Measurements from ENCODE around the gene UBL7. TPM values are rescaled to one million over a fixed set of nuclear protein-coding genes. Genes with fewer than 3 reads are reported as not detected.

Gene UBL7
- total and polyA plus RNA-seq, 2 experiments from 2014 or later = 70.4 to 78.6 TPM

DNA sequence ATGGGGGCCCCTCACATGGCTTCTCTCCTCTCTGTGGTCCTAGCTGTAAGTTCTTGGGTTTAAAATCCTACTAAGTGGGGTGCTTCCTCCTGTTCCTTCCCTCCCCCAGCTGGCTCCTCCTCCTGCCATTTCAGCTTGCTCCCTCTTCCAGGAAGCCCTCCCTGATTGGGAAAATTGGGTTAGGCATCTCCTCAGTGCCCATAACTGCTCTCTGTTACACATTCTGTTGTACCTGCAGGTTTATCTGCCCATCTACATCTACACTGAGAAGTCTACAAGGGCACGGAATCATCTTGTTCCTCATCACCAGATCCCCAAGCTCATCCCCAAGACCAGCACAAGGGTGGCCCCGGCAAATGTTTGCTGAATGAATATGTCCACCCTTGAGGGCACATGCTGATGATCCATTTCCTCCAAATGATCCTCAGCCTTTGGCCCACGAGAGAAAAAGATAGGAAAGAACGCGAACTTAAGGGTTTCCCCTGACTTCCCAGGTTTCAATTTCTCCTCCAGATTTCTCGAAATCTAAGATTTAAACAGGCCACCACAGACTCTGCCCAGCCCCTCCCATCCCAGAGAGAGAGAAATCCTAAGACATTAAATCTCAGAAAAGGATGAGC lies 31.1 kb downstream of the UBL7 start:
- Histone ChIP-seq H3K79me2 (ENCODE audit: insufficient read depth) (peaks cover 98% of the 10 kb centered on the region), H2AFZ (no peak overlapping the region), H3K4me3 (peak overlapping the region; percentile 100), H3K27me3 (replicated peaks; ENCODE audit: insufficient read depth) (no peaks in the 10 kb centered on the region), H3K36me3 (ENCODE audit: low read depth) (no peaks in the 10 kb centered on the region), H3K27ac (peak overlapping the region; percentile 23; the same call in 1 of the 2 replicates), H3K4me2 (ENCODE audit: unreplicated experiment) (peak overlapping the region; percentile 83), H3K9ac (peak overlapping the region; percentile 81), H3K4me1 (ENCODE audit: insufficient read depth) (peaks cover 56% of the 10 kb centered on the region), H4K20me1 (ENCODE audit: insufficient read depth) (peaks cover 9% of the 10 kb centered on the region), H3F3A (ENCODE audit: insufficient read depth) (peaks cover 44% of the 10 kb centered on the region), H3K9me2 (ENCODE audit: insufficient read depth) (no peaks in the 10 kb centered on the region), H3K9me3 (ENCODE audit: low read depth) (no peaks in the 10 kb centered on the region)
- WGBS, 2 experiments (ENCODE audit: low coverage in 1 of 2, low lambda C conversion rate in 2 of 2, missing lambda C conversion rate in 2 of 2) = 86 to 91% methylated on average over 6 of the region's 6 CpGs
- TF ChIP-seq EZH2 (IDR thresholded peaks at IDR 0.05; ENCODE audit: insufficient read depth, poor library complexity, severe bottlenecking) (no peak), EZH2phosphoT487 (IDR thresholded peaks at IDR 0.05; ENCODE audit: insufficient read depth, low read depth) (no peak)
- in situ Hi-C loops (cut with MboI) = no loop called here
- DNase-seq = no peak

DNA sequence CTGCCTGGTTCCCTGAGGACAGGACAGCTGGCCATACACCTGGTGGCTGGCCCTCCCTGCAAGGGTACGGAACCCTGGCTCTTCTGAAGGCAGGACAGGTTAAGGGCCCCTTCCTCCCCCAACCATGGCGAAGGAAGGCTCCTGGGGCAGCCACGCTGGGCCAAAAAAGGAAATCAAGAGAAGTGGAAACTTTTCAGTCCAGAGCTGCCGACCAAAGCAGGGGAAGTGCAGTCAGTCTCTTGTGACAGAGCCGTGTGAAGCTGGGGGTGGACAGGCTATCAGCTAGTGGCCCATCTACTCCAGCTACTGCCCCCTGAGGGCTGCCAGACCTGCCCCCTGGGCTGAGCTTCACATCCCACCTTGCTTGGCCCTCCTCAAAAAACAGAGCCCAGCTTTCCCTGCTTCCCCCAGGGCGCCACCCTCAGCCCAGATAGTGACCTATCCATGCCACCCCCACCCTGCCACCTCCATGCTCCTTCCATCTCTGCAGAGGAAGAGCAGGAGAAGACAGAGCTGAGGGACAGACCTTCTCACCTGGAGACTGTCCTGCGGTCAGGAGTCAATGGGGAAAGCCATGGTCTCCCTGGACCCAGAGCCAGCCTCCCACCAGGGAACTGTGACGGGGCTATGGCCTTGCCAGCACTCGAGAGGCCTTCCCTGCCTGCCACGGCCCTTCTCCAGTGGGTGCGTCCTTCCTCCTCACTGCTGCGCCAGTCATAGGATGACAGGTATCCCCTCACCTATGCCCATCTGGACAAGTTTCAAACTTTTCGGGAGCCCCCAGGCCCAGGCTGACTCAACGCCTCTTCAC lies 31.8 kb downstream of the UBL7 start:
- Histone ChIP-seq H3K4me2 (ENCODE audit: unreplicated experiment) (peak overlapping the region; percentile 83), H2AFZ (no peak overlapping the region), H3K4me3 (peak overlapping the region; percentile 100; the same call in 1 of the 2 replicates), H3K9me2 (ENCODE audit: insufficient read depth) (no peaks in the 10 kb centered on the region), H3K27me3 (replicated peaks; ENCODE audit: insufficient read depth) (no peaks in the 10 kb centered on the region), H3K36me3 (ENCODE audit: low read depth) (no peaks in the 10 kb centered on the region), H3K9ac (peak overlapping the region; percentile 81; the same call in 1 of the 2 replicates), H3K27ac (peak overlapping the region; percentile 8; the same call in 1 of the 2 replicates), H3K79me2 (ENCODE audit: insufficient read depth) (peaks cover 98% of the 10 kb centered on the region), H3K9me3 (ENCODE audit: low read depth) (no peaks in the 10 kb centered on the region), H4K20me1 (ENCODE audit: insufficient read depth) (peaks cover 9% of the 10 kb centered on the region), H3F3A (ENCODE audit: insufficient read depth) (peaks cover 50% of the 10 kb centered on the region), H3K4me1 (ENCODE audit: insufficient read depth) (peaks cover 58% of the 10 kb centered on the region)
- in situ Hi-C loops (cut with MboI) = no loop called here
- no peak for DNase-seq
- no peak for TF ChIP-seq EZH2 (IDR thresholded peaks at IDR 0.05; ENCODE audit: insufficient read depth, poor library complexity, severe bottlenecking)
- no peak for TF ChIP-seq EZH2phosphoT487 (IDR thresholded peaks at IDR 0.05; ENCODE audit: insufficient read depth, low read depth)
- 84 to 87% methylated on average over 14 of the region's 14 CpGs for WGBS, 2 experiments (ENCODE audit: low coverage in 1 of 2, low lambda C conversion rate in 2 of 2, missing lambda C conversion rate in 2 of 2)

DNA sequence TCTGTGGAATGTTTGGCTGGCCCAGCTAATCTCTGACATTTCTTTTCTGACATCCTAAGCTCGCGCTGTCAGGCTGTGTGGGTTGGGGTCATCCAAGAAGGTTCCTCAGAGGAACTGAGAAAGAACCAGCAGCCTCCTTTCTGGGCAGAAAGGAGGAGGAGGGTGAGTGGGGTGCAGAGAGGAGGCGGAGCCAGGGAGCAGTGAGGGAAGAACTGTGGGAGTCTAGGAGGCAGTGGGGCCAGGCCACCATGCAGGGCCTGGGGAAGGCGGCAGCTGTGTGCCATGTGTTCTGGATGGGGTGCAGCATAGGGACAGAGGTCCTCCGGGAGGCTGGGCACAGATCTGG lies 32.5 kb downstream of the UBL7 start:
- H3K4me3 ChIP-seq = no peak overlapping the region
- no peaks in the 10 kb centered on the region for H3K36me3 ChIP-seq (ENCODE audit: low read depth)
- no peak overlapping the region for H2AFZ ChIP-seq
- 93 to 98% methylated on average over 5 of the region's 5 CpGs for WGBS, 2 experiments (ENCODE audit: low coverage in 1 of 2, low lambda C conversion rate in 2 of 2, missing lambda C conversion rate in 2 of 2)
- peaks cover 63% of the 10 kb centered on the region for H3K4me1 ChIP-seq (ENCODE audit: insufficient read depth)
- peaks cover 58% of the 10 kb centered on the region for H3F3A ChIP-seq (ENCODE audit: insufficient read depth)
- H3K4me2 ChIP-seq (ENCODE audit: unreplicated experiment) = peak overlapping the region; percentile 12
- no peaks in the 10 kb centered on the region for H3K9me3 ChIP-seq (ENCODE audit: low read depth)
- H3K9ac ChIP-seq = no peak overlapping the region
- in situ Hi-C loops (cut with MboI) = no loop called here
- TF ChIP-seq EZH2phosphoT487 (IDR thresholded peaks at IDR 0.05; ENCODE audit: insufficient read depth, low read depth) = no peak
- TF ChIP-seq EZH2 (IDR thresholded peaks at IDR 0.05; ENCODE audit: insufficient read depth, poor library complexity, severe bottlenecking) = no peak
- no peaks in the 10 kb centered on the region for H3K9me2 ChIP-seq (ENCODE audit: insufficient read depth)
- DNase-seq = no peak
- H4K20me1 ChIP-seq (ENCODE audit: insufficient read depth) = peaks cover 9% of the 10 kb centered on the region
- no peak overlapping the region for H3K27ac ChIP-seq
- H3K27me3 ChIP-seq (replicated peaks; ENCODE audit: insufficient read depth) = no peaks in the 10 kb centered on the region
- H3K79me2 ChIP-seq (ENCODE audit: insufficient read depth) = peaks cover 100% of the 10 kb centered on the region

DNA sequence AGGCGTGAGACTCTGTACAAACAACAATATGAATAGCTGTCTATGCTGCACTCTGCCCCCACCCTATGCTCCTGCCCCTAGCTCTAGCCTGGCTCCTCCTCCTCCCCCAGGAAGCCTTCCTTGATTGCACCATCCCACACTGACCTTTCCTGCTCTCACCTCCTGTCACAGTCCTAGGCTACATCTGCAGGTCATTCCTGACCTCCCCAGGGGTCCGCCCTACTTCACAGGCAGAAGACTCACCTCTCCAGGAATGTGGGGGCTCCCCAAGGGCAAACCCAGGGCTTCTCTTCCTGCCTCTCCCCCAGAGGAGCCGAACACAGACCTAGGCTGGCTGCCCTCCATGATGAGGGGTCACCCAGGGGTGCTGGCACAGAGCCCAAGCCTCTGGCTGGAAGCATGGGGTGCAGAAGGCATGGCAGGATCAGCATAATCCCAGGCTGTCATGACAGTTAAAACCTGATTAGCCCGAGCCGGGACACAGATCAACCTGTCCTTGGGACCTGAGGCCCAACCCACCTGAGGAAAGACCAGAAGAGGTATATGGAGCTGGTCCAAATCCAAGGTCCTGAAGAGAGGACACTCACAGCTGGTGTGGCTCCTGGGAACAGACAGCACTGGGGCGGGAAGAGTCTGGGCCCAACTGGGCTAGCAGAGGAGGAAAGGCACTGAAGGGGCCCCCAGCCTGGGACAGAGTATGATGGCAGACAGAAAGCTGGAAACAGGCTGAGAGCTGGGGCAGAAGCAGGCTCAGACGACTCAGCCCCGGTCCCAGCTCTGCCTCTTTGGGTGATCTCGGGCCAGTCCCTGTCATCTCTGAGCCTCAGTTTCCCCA lies 33.1 kb downstream of the UBL7 start:
- DNase-seq = no peak
- peaks cover 69% of the 10 kb centered on the region for H3K4me1 ChIP-seq (ENCODE audit: insufficient read depth)
- 84 to 90% methylated on average over 9 of the region's 9 CpGs for WGBS, 2 experiments (ENCODE audit: low coverage in 1 of 2, low lambda C conversion rate in 2 of 2, missing lambda C conversion rate in 2 of 2)
- H3K4me3 ChIP-seq = no peak overlapping the region
- no peak overlapping the region for H2AFZ ChIP-seq
- H3K36me3 ChIP-seq (ENCODE audit: low read depth) = no peaks in the 10 kb centered on the region
- H3K9ac ChIP-seq = no peak overlapping the region
- no peaks in the 10 kb centered on the region for H3K9me3 ChIP-seq (ENCODE audit: low read depth)
- H4K20me1 ChIP-seq (ENCODE audit: insufficient read depth) = peaks cover 9% of the 10 kb centered on the region
- no peak overlapping the region for H3K4me2 ChIP-seq (ENCODE audit: unreplicated experiment)
- H3F3A ChIP-seq (ENCODE audit: insufficient read depth) = peaks cover 62% of the 10 kb centered on the region
- peaks cover 100% of the 10 kb centered on the region for H3K79me2 ChIP-seq (ENCODE audit: insufficient read depth)
- TF ChIP-seq EZH2phosphoT487 (IDR thresholded peaks at IDR 0.05; ENCODE audit: insufficient read depth, low read depth) = no peak
- no peak for TF ChIP-seq EZH2 (IDR thresholded peaks at IDR 0.05; ENCODE audit: insufficient read depth, poor library complexity, severe bottlenecking)
- H3K9me2 ChIP-seq (ENCODE audit: insufficient read depth) = no peaks in the 10 kb centered on the region
- H3K27ac ChIP-seq = no peak overlapping the region
- in situ Hi-C loops (cut with MboI) = no loop called here
- no peaks in the 10 kb centered on the region for H3K27me3 ChIP-seq (replicated peaks; ENCODE audit: insufficient read depth)

Data from GM23248 (cell line).